ENCODE results near the gene SH2B2. TPM values are rescaled to one million over a fixed set of nuclear protein-coding genes. Genes with fewer than 3 reads are reported as not detected.

SH2B2 gene
- total RNA-seq, 3 donors from 2014 or later = 1.6 to 6.6 (median 4.0) TPM

GRCh38 chr7:102270178-102270887 lies 16.3 kb upstream of the SH2B2 start:
- Histone ChIP-seq H3K27me3 (no peaks in the 10 kb centered on the region), H3K27ac (no peak overlapping the region), H3K4me1 (no peaks in the 10 kb centered on the region), H3K9me3 (no peaks in the 10 kb centered on the region), H3K4me3 (no peak overlapping the region), H3K36me3 (no peaks in the 10 kb centered on the region)
- intact Hi-C loops (cut with DNase I; ENCODE audit: low total_unique reads) = loop anchor here (10.0 kb wide), 1 partner anchor 726 kb away; no protein-coding TSS in a partner anchor
- no peak for DNase-seq (ENCODE audit: low spot score in 2 of 2)
- TF ChIP-seq CTCF (IDR thresholded peaks at IDR 0.05) = no peak
- no peak for TF ChIP-seq POLR2A (IDR thresholded peaks at IDR 0.05)
- no peak for TF ChIP-seq POLR2AphosphoS5 (IDR thresholded peaks at IDR 0.05)

GRCh38 chr7:102271158-102271798 lies 15.4 kb upstream of the SH2B2 start:
- H3K36me3 ChIP-seq = no peaks in the 10 kb centered on the region
- no peak overlapping the region for H3K27ac ChIP-seq
- H3K4me3 ChIP-seq = no peak overlapping the region
- intact Hi-C loops (cut with DNase I; ENCODE audit: low total_unique reads) = loop anchor here (10.0 kb wide), 1 partner anchor 726 kb away; no protein-coding TSS in a partner anchor
- DNase-seq (ENCODE audit: low spot score in 2 of 2) = no peak
- H3K4me1 ChIP-seq = no peaks in the 10 kb centered on the region
- no peaks in the 10 kb centered on the region for H3K9me3 ChIP-seq
- TF ChIP-seq CTCF (IDR thresholded peaks at IDR 0.05) (no peak), POLR2A (IDR thresholded peaks at IDR 0.05) (no peak), POLR2AphosphoS5 (IDR thresholded peaks at IDR 0.05) (no peak)
- no peaks in the 10 kb centered on the region for H3K27me3 ChIP-seq

GRCh38 chr7:102272075-102272916 lies 14.4 kb upstream of the SH2B2 start:
- TF ChIP-seq POLR2AphosphoS5 (IDR thresholded peaks at IDR 0.05) = no peak
- peak; percentile 45 to 92 (median 82) for TF ChIP-seq CTCF (IDR thresholded peaks at IDR 0.05)
- H3K4me3 ChIP-seq = no peak overlapping the region
- no peaks in the 10 kb centered on the region for H3K36me3 ChIP-seq
- intact Hi-C loops (cut with DNase I; ENCODE audit: low total_unique reads) = loop anchor here (10.0 kb wide), 1 partner anchor 727 kb away; no protein-coding TSS in a partner anchor
- no peak overlapping the region for H3K27ac ChIP-seq
- no peaks in the 10 kb centered on the region for H3K9me3 ChIP-seq
- H3K4me1 ChIP-seq = no peaks in the 10 kb centered on the region
- H3K27me3 ChIP-seq = no peaks in the 10 kb centered on the region
- peak; percentile 50 to 70 for DNase-seq (ENCODE audit: low spot score in 2 of 2)

GRCh38 chr7:102272917-102273748 lies 13.5 kb upstream of the SH2B2 start:
- no peak overlapping the region for H3K27ac ChIP-seq
- no peaks in the 10 kb centered on the region for H3K27me3 ChIP-seq
- intact Hi-C loops (cut with DNase I; ENCODE audit: low total_unique reads) = loop anchor here (10.0 kb wide), 1 partner anchor 728 kb away; no protein-coding TSS in a partner anchor
- H3K9me3 ChIP-seq = no peaks in the 10 kb centered on the region
- no peak overlapping the region for H3K4me3 ChIP-seq
- no peaks in the 10 kb centered on the region for H3K4me1 ChIP-seq
- no peaks in the 10 kb centered on the region for H3K36me3 ChIP-seq
- TF ChIP-seq POLR2AphosphoS5 (IDR thresholded peaks at IDR 0.05) (no peak), POLR2A (IDR thresholded peaks at IDR 0.05) (no peak), CTCF (IDR thresholded peaks at IDR 0.05) (no peak)
- no peak for DNase-seq (ENCODE audit: low spot score in 2 of 2)
